ENCODE results near the gene MYBBP1A. TPM values are rescaled to one million over a fixed set of nuclear protein-coding genes. Genes with fewer than 3 reads are reported as not detected.

Gene MYBBP1A
- total and polyA plus RNA-seq, 2 donors = 21.5 to 36.9 TPM

GRCh38 chr17:4498461-4499397, 56.5 kb downstream of the MYBBP1A start, which contains the start of gene SPNS2:
TSS of gene SPNS2 (plus strand) at chr17:4498881. CDS start at chr17:4499048, 167 bp downstream.
- WGBS = under 1% methylated on average over 117 of the region's 117 CpGs
- no peak within 1 kb of the TSS for H3K27ac ChIP-seq (ENCODE audit: low read depth in 1 of 2, low read length in 1 of 2)
- peaks cover 1 to 3% of the 10 kb centered on the region in 2 donors for H3K9me3 ChIP-seq (ENCODE audit: control insufficient read depth in 2 of 2, insufficient read depth in 1 of 2, low read length in 1 of 2)
- H3K4me3 ChIP-seq (ENCODE audit: low read length in 2 of 2) = peak within 1 kb of the TSS; percentile 2 to 56
- peaks cover 30 to 61% of the 10 kb centered on the region in 2 donors for H3K27me3 ChIP-seq (ENCODE audit: control insufficient read depth in 2 of 2, insufficient read depth in 1 of 2, low read length in 1 of 2)
- H3K4me1 ChIP-seq (ENCODE audit: control insufficient read depth in 2 of 2, insufficient read depth in 2 of 2, low read length in 2 of 2) = peaks cover 21 to 34% of the 10 kb centered on the region in 2 donors
- no peaks in the 10 kb centered on the region for H3K36me3 ChIP-seq (ENCODE audit: control insufficient read depth in 2 of 2, insufficient read depth in 2 of 2, low read length in 1 of 2)
- peak in 5 of 9 donors; percentile 62 to 84 (median 75) for DNase-seq (ENCODE audit: low read depth in 6 of 9, low spot score in 9 of 9)

GRCh38 chr17:4497101-4497824, 57.9 kb downstream of the MYBBP1A start:
- H3K27me3 ChIP-seq (ENCODE audit: control insufficient read depth in 2 of 2, insufficient read depth in 1 of 2, low read length in 1 of 2) = peaks cover 30 to 50% of the 10 kb centered on the region in 2 donors
- H3K4me1 ChIP-seq (ENCODE audit: control insufficient read depth in 2 of 2, insufficient read depth in 2 of 2, low read length in 2 of 2) = peaks cover 16 to 40% of the 10 kb centered on the region in 2 donors
- 85% methylated on average over 23 of the region's 23 CpGs for WGBS
- peaks cover 1 to 3% of the 10 kb centered on the region in 2 donors for H3K9me3 ChIP-seq (ENCODE audit: control insufficient read depth in 2 of 2, insufficient read depth in 1 of 2, low read length in 1 of 2)
- DNase-seq (ENCODE audit: low read depth in 6 of 9, low spot score in 9 of 9) = no peak
- H3K4me3 ChIP-seq (ENCODE audit: low read length in 2 of 2) = no peak overlapping the region
- no peak overlapping the region for H3K27ac ChIP-seq (ENCODE audit: low read depth in 1 of 2, low read length in 1 of 2)
- H3K36me3 ChIP-seq (ENCODE audit: control insufficient read depth in 2 of 2, insufficient read depth in 2 of 2, low read length in 1 of 2) = no peaks in the 10 kb centered on the region

- no peaks in the 10 kb centered on the region for H3K9me3 ChIP-seq (ENCODE audit: control insufficient read depth in 2 of 2, insufficient read depth in 1 of 2, low read length in 1 of 2)
These were observed 62.2 kb downstream of the MYBBP1A start for GRCh38 chr17:4492721-4493561.

GRCh38 chr17:4490637-4491061, 64.5 kb downstream of the MYBBP1A start:
- no peak overlapping the region for H3K4me3 ChIP-seq (ENCODE audit: low read length in 2 of 2)
- H3K27me3 ChIP-seq (ENCODE audit: control insufficient read depth in 2 of 2, insufficient read depth in 1 of 2, low read length in 1 of 2) = no peaks in the 10 kb centered on the region
- no peak for DNase-seq (ENCODE audit: low read depth in 6 of 9, low spot score in 9 of 9)
- H3K27ac ChIP-seq (ENCODE audit: low read depth in 1 of 2, low read length in 1 of 2) = no peak overlapping the region
- no peaks in the 10 kb centered on the region for H3K9me3 ChIP-seq (ENCODE audit: control insufficient read depth in 2 of 2, insufficient read depth in 1 of 2, low read length in 1 of 2)
- H3K4me1 ChIP-seq (ENCODE audit: control insufficient read depth in 2 of 2, insufficient read depth in 2 of 2, low read length in 2 of 2) = peaks cover 0 to 22% of the 10 kb centered on the region in 2 donors
- H3K36me3 ChIP-seq (ENCODE audit: control insufficient read depth in 2 of 2, insufficient read depth in 2 of 2, low read length in 1 of 2) = no peaks in the 10 kb centered on the region
- WGBS = 90% methylated on average over 7 of the region's 7 CpGs

More at GRCh38 chr17:4492721-4493561, 62.2 kb downstream of the MYBBP1A start:
- H3K4me1 ChIP-seq (ENCODE audit: control insufficient read depth in 2 of 2, insufficient read depth in 2 of 2, low read length in 2 of 2) = peaks cover 0 to 12% of the 10 kb centered on the region in 2 donors
- H3K27me3 ChIP-seq (ENCODE audit: control insufficient read depth in 2 of 2, insufficient read depth in 1 of 2, low read length in 1 of 2) = peaks cover 0 to 13% of the 10 kb centered on the region in 2 donors
- 79% methylated on average over 20 of the region's 20 CpGs for WGBS
- H3K36me3 ChIP-seq (ENCODE audit: control insufficient read depth in 2 of 2, insufficient read depth in 2 of 2, low read length in 1 of 2) = no peaks in the 10 kb centered on the region
- H3K4me3 ChIP-seq (ENCODE audit: low read length in 2 of 2) = no peak overlapping the region
- no peak overlapping the region for H3K27ac ChIP-seq (ENCODE audit: low read depth in 1 of 2, low read length in 1 of 2)
- peak in 7 of 9 donors; percentile 48 to 80 (median 62) for DNase-seq (ENCODE audit: low read depth in 6 of 9, low spot score in 9 of 9)

GRCh38 chr17:4490109-4490591, 65.0 kb downstream of the MYBBP1A start:
- H3K9me3 ChIP-seq (ENCODE audit: control insufficient read depth in 2 of 2, insufficient read depth in 1 of 2, low read length in 1 of 2) = no peaks in the 10 kb centered on the region
- DNase-seq (ENCODE audit: low read depth in 6 of 9, low spot score in 9 of 9) = no peak
- H3K27me3 ChIP-seq (ENCODE audit: control insufficient read depth in 2 of 2, insufficient read depth in 1 of 2, low read length in 1 of 2) = no peaks in the 10 kb centered on the region
- H3K4me1 ChIP-seq (ENCODE audit: control insufficient read depth in 2 of 2, insufficient read depth in 2 of 2, low read length in 2 of 2) = peaks cover 0 to 26% of the 10 kb centered on the region in 2 donors
- H3K27ac ChIP-seq (ENCODE audit: low read depth in 1 of 2, low read length in 1 of 2) = no peak overlapping the region
- WGBS = 96% methylated on average over 9 of the region's 9 CpGs
- H3K4me3 ChIP-seq (ENCODE audit: low read length in 2 of 2) = no peak overlapping the region
- H3K36me3 ChIP-seq (ENCODE audit: control insufficient read depth in 2 of 2, insufficient read depth in 2 of 2, low read length in 1 of 2) = no peaks in the 10 kb centered on the region

- peaks cover 0 to 26% of the 10 kb centered on the region in 2 donors for H3K4me1 ChIP-seq (ENCODE audit: control insufficient read depth in 2 of 2, insufficient read depth in 2 of 2, low read length in 2 of 2)
- no peaks in the 10 kb centered on the region for H3K9me3 ChIP-seq (ENCODE audit: control insufficient read depth in 2 of 2, insufficient read depth in 1 of 2, low read length in 1 of 2)
- H3K4me3 ChIP-seq (ENCODE audit: low read length in 2 of 2) = no peak overlapping the region
- no peak overlapping the region for H3K27ac ChIP-seq (ENCODE audit: low read depth in 1 of 2, low read length in 1 of 2)
- no peak for DNase-seq (ENCODE audit: low read depth in 6 of 9, low spot score in 9 of 9)
- no peaks in the 10 kb centered on the region for H3K27me3 ChIP-seq (ENCODE audit: control insufficient read depth in 2 of 2, insufficient read depth in 1 of 2, low read length in 1 of 2)
- WGBS = 96% methylated on average over 15 of the region's 15 CpGs
- no peaks in the 10 kb centered on the region for H3K36me3 ChIP-seq (ENCODE audit: control insufficient read depth in 2 of 2, insufficient read depth in 2 of 2, low read length in 1 of 2)
These were observed 66.1 kb downstream of the MYBBP1A start for GRCh38 chr17:4488989-4489595.
